ENCODE results near the gene CHRNB2.
A peak's percentile ranks its signal among the peaks of the same experiment; 100 is the strongest.

The CHRNB2 gene

GRCh38 chr1:154611150-154611862 lies 43.7 kb downstream of the CHRNB2 start:
- no peak for DNase-seq

- no peak for DNase-seq
Observed at GRCh38 chr1:154614247-154614646, 46.7 kb downstream of the CHRNB2 start.

GRCh38 chr1:154614901-154615300 lies 47.3 kb downstream of the CHRNB2 start:
- no peak for DNase-seq

GRCh38 chr1:154615411-154615810 lies 47.8 kb downstream of the CHRNB2 start:
- DNase-seq = no peak

- no peak for DNase-seq
Observed at GRCh38 chr1:154616659-154617345, 49.2 kb downstream of the CHRNB2 start.

- no peak for DNase-seq
Observed at GRCh38 chr1:154619181-154619948, 51.8 kb downstream of the CHRNB2 start.

- no peak for DNase-seq
Observed at GRCh38 chr1:154620751-154621150, 53.2 kb downstream of the CHRNB2 start.

GRCh38 chr1:154621875-154622274 lies 54.3 kb downstream of the CHRNB2 start:
- no peak for DNase-seq

- DNase-seq = no peak
Observed at GRCh38 chr1:154622503-154623039, 55.0 kb downstream of the CHRNB2 start.

GRCh38 chr1:154623358-154623757 lies 55.8 kb downstream of the CHRNB2 start:
- DNase-seq = no peak

- no peak for DNase-seq
Observed at GRCh38 chr1:154624746-154625643, 57.4 kb downstream of the CHRNB2 start.

GRCh38 chr1:154626456-154627256 lies 59.1 kb downstream of the CHRNB2 start:
- DNase-seq = peak; percentile 28

GRCh38 chr1:154627257-154628120 lies 59.9 kb downstream of the CHRNB2 start:
- peak; percentile 93 for DNase-seq

- DNase-seq = no peak
Observed at GRCh38 chr1:154628121-154628405, 60.5 kb downstream of the CHRNB2 start.

- no peak for DNase-seq
Observed at GRCh38 chr1:154629061-154629674, 61.6 kb downstream of the CHRNB2 start.
